Activated naive CD8-positive, alpha-beta T cell treated with anti-CD3 and anti-CD28 coated beads for 36 hours (primary cell): ENCODE measurements around the gene ZG16B. TPM values are rescaled to one million over a fixed set of nuclear protein-coding genes. Genes with fewer than 3 reads are reported as not detected.

ENCODE experiments used
- DNase-seq: peaks from one replicate; pipeline ENCODE4 v3.0.0; 2021
- H3K27ac Mint-ChIP-seq: one replicate; pipeline ENCODE4 v1.8.0; 2022; ENCODE audit warnings: mild to moderate bottlenecking, moderate library complexity, mixed read lengths
- H3K27me3 Mint-ChIP-seq: one replicate; pipeline ENCODE4 v1.8.0; 2022; ENCODE audit warnings: mild to moderate bottlenecking, mixed read lengths
- H3K36me3 Mint-ChIP-seq: one replicate; pipeline ENCODE4 v1.8.0; 2021; ENCODE audit warnings: mild to moderate bottlenecking, mixed read lengths
- H3K4me1 Mint-ChIP-seq: one replicate; pipeline ENCODE4 v1.8.0; 2021; ENCODE audit warnings: mixed read lengths
- H3K4me3 Mint-ChIP-seq: one replicate; pipeline ENCODE4 v1.8.0; 2022; ENCODE audit warnings: mild to moderate bottlenecking, moderate library complexity, mixed read lengths
- H3K9me3 Mint-ChIP-seq: one replicate; pipeline ENCODE4 v1.8.0; 2022; ENCODE audit warnings: mixed read lengths
- total RNA-seq, 2 experiments: library from RNA; stranded (reverse); gene quantifications; one replicate each; pipeline ENCODE4 v1.2.3, GENCODE V29; 2021

The ZG16B gene
- total RNA-seq, 2 experiments from 2014 or later, result 1.1 to 1.6 TPM

DNA sequence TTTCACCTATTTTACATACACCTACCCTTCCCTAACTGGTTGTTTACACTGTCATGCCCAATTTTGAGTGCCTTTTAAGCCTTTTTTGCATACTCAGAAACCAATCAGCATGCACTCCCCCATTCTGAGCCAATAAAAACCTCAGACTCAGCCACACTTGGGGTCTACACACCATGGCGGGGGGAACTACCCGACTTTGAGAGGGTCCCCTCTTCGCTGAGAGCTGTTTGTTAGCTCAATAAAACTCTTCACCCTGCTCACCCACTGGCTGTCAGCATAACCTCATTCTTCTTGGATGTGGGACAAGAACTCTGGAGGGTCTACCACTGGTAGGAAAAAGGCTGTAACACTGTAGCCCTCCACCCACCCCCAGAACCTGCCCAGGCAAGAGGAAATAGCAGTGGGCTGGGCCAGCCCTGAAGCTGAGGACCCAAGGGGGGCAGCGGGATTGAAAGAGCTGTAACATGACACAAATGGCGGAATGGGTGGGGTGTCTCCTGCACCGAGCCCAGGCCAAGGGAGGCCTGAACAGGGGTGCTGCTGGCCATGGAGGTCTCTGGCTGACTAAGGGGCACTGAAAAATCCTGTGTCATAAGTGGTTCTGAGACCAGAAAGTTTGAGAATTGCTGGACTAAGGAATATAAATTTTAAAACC lies 49.9 kb downstream of the ZG16B start:
- H3K27me3 Mint-ChIP-seq, result peaks cover 4% of the 10 kb centered on the region
- no peaks in the 10 kb centered on the region for H3K36me3 Mint-ChIP-seq
- no peak overlapping the region for H3K27ac Mint-ChIP-seq
- H3K4me3 Mint-ChIP-seq, result no peak overlapping the region
- peaks cover 10% of the 10 kb centered on the region for H3K4me1 Mint-ChIP-seq
- no peaks in the 10 kb centered on the region for H3K9me3 Mint-ChIP-seq
- DNase-seq, result no peak

Other genes with a start within 250 kb of the ZG16B start
- 10 to 100 TPM; 29.2 to 29.3 TPM for gene KCTD5, start 147.8 kb upstream of the ZG16B start, total RNA-seq
- 1 to 10 TPM; 1.9 to 2.0 TPM for gene PRSS27, start 110.1 kb upstream of the ZG16B start, total RNA-seq
- 100 to 1,000 TPM; 460 to 507 TPM for gene SRRM2, start 77.7 kb upstream of the ZG16B start, total RNA-seq
- gene ELOB, start 53.0 kb upstream of the ZG16B start, total RNA-seq, result 100 to 1,000 TPM; 267 to 291 TPM
- under 1 TPM; 0.40 to 0.54 TPM for gene PRSS33, start 42.7 kb upstream of the ZG16B start, total RNA-seq
- gene PRSS41, start 31.8 kb upstream of the ZG16B start, total RNA-seq, result not detected
- gene PRSS21, start 13.1 kb upstream of the ZG16B start, total RNA-seq, result 10 to 100 TPM; 11.2 to 13.1 TPM
- not detected for gene PRSS22, start 27.9 kb downstream of the ZG16B start, total RNA-seq
- gene FLYWCH2, start 52.9 kb downstream of the ZG16B start, total RNA-seq, result 10 to 100 TPM; 18.0 to 18.3 TPM
- 10 to 100 TPM; 24.3 to 26.1 TPM for gene FLYWCH1, start 81.6 kb downstream of the ZG16B start, total RNA-seq
- not detected for gene KREMEN2, start 134.0 kb downstream of the ZG16B start, total RNA-seq
- gene PAQR4, start 139.0 kb downstream of the ZG16B start, total RNA-seq, result 10 to 100 TPM; 29.5 to 31.0 TPM
- gene PKMYT1, start 150.1 kb downstream of the ZG16B start, total RNA-seq, result 100 to 1,000 TPM; 144 to 145 TPM
- gene CLDN9, start 182.6 kb downstream of the ZG16B start, total RNA-seq, result not detected
- gene CLDN6, start 187.9 kb downstream of the ZG16B start, total RNA-seq, result not detected
- 1 to 10 TPM; 1.2 to 1.5 TPM for gene TNFRSF12A, start 190.1 kb downstream of the ZG16B start, total RNA-seq
- 10 to 100 TPM; 23.4 to 23.7 TPM for gene HCFC1R1, start 193.6 kb downstream of the ZG16B start, total RNA-seq
- gene THOC6, start 193.7 kb downstream of the ZG16B start, total RNA-seq, result 10 to 100 TPM; 48.7 to 53.1 TPM
- under 1 TPM; 0.31 to 0.56 TPM for gene BICDL2, start 206.6 kb downstream of the ZG16B start, total RNA-seq
- 1 to 10 TPM in 1 of 2 experiments, under 1 TPM in 1; 0.99 to 1.6 TPM for gene MMP25, start 216.3 kb downstream of the ZG16B start, total RNA-seq
- 1,000 to 10,000 TPM; 1,056 to 1,060 TPM for gene IL32, start 235.3 kb downstream of the ZG16B start, total RNA-seq